Measurements from ENCODE around the gene ARHGAP42. TPM values are rescaled to one million over a fixed set of nuclear protein-coding genes. Genes with fewer than 3 reads are reported as not detected.

ARHGAP42 gene
- total and polyA plus RNA-seq, 10 of the 15 experiments (the other 5 are each of a cell fraction or from before 2014, with no cell fraction given) = 1.8 to 6.3 (median 3.2) TPM

- no TSS peak for BruUV-seq (replicated peaks)
Measured at GRCh38 chr11:101030692-101031091, 343.6 kb downstream of the ARHGAP42 start.

DNA sequence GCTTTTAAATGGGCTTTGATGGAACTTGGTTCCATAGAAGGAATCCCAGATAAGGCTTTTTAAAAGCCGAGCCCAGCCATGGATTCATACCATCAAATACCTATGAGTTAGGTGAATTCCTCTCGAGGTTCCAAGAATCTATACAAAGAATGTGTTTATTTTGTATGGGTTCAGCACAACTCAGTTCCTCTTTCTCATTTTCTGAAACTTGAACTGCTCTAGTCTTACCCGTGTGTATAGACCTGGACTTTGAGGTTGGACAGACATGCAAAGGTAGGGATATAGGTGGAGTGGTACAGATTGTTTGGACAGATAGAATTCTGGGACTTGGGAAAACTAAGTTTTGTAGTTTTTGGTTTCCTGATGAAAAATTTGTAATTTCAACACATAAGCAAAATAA is 344.6 kb downstream of the ARHGAP42 start:
- POLR2A ChIA-PET = no interaction called here
- no peaks in the 10 kb centered on the region for H3K79me2 ChIP-seq (ENCODE audit: control insufficient read depth, insufficient read depth, low read length)
- BruUV-seq (replicated peaks) = no TSS peak
- no peak overlapping the region for H3K9ac ChIP-seq (ENCODE audit: control insufficient read depth, insufficient read depth, low read length)
- CTCF ChIA-PET = no interaction called here
- H3K27me3 ChIP-seq (replicated peaks in 1 of 2; ENCODE audit: control insufficient read depth in 2 of 2, insufficient read depth in 2 of 2, low read length in 1 of 2) = no peaks in the 10 kb centered on the region
- H3K27ac ChIP-seq (ENCODE audit: control insufficient read depth, insufficient read depth) = no peak overlapping the region
- RAD21 ChIA-PET (ENCODE audit: unreplicated experiment) = no interaction called here
- no peaks in the 10 kb centered on the region for H4K20me1 ChIP-seq (ENCODE audit: control insufficient read depth, insufficient read depth)
- no peak for FAIRE-seq
- H3K9me3 ChIP-seq (replicated peaks; ENCODE audit: control insufficient read depth, insufficient read depth, low read length) = no peaks in the 10 kb centered on the region
- H3K4me1 ChIP-seq (ENCODE audit: control insufficient read depth, insufficient read depth, low read length) = no peaks in the 10 kb centered on the region; the same call in 1 of the 2 replicates
- H2AFZ ChIP-seq (ENCODE audit: control insufficient read depth, low read depth, low read length) = no peak overlapping the region
- no peak overlapping the region for H3K4me3 ChIP-seq
- in situ Hi-C loops (cut with MboI) (no loop called here), intact Hi-C loops (cut with micrococcal nuclease; ENCODE audit: unreplicated experiment) (no loop called here)
- SMC1A ChIA-PET (ENCODE audit: uncharacterized antibody, unreplicated experiment) = interaction anchor here (1.2 kb wide), 1 partner anchor 10 kb away, joined by 4 read pairs; no protein-coding TSS in a partner anchor
- no peak overlapping the region for H3K4me2 ChIP-seq (ENCODE audit: control insufficient read depth, insufficient read depth)
- TF ChIP-seq SPI1 (IDR thresholded peaks at IDR 0.05; ENCODE audit: borderline replicate concordance, insufficient read depth, low read depth, low read length) = peak; percentile 45; the same call in 1 of the 2 replicates
- TF ChIP-seq TARDBP (IDR thresholded peaks at IDR 0.05; ENCODE audit: borderline replicate concordance) = no peak
- no peak for DNase-seq (ENCODE audit: low read depth, low spot score)
- WGBS (ENCODE audit: insufficient coverage, insufficient replicate concordance, low lambda C conversion rate, missing lambda C conversion rate) = 0% methylated on average over 3 of the region's 3 CpGs
- H3K36me3 ChIP-seq (ENCODE audit: control insufficient read depth in 2 of 2, insufficient read depth in 2 of 2, low read length in 1 of 2) = no peaks in the 10 kb centered on the region
- ATAC-seq = peak; percentile 35; the same call in 2 of the 3 replicates

More at GRCh38 chr11:101030692-101031091, 343.6 kb downstream of the ARHGAP42 start:
- Histone ChIP-seq H4K20me1 (ENCODE audit: control insufficient read depth, insufficient read depth) (no peaks in the 10 kb centered on the region), H3K9ac (ENCODE audit: control insufficient read depth, insufficient read depth, low read length) (no peak overlapping the region), H3K9me3 (replicated peaks; ENCODE audit: control insufficient read depth, insufficient read depth, low read length) (no peaks in the 10 kb centered on the region), H3K4me2 (ENCODE audit: control insufficient read depth, insufficient read depth) (no peak overlapping the region), H3K79me2 (ENCODE audit: control insufficient read depth, insufficient read depth, low read length) (no peaks in the 10 kb centered on the region), H3K36me3 (ENCODE audit: control insufficient read depth in 2 of 2, insufficient read depth in 2 of 2, low read length in 1 of 2) (no peaks in the 10 kb centered on the region), H3K27ac (ENCODE audit: control insufficient read depth, insufficient read depth) (no peak overlapping the region), H3K27me3 (replicated peaks in 1 of 2; ENCODE audit: control insufficient read depth in 2 of 2, insufficient read depth in 2 of 2, low read length in 1 of 2) (no peaks in the 10 kb centered on the region), H3K4me3 (no peak overlapping the region), H2AFZ (ENCODE audit: control insufficient read depth, low read depth, low read length) (no peak overlapping the region), H3K4me1 (ENCODE audit: control insufficient read depth, insufficient read depth, low read length) (no peaks in the 10 kb centered on the region; the same call in 1 of the 2 replicates)
- in situ Hi-C loops (cut with MboI) (no loop called here), intact Hi-C loops (cut with micrococcal nuclease; ENCODE audit: unreplicated experiment) (no loop called here)
- ChIA-PET CTCF (no interaction called here), POLR2A (no interaction called here), RAD21 (ENCODE audit: unreplicated experiment) (no interaction called here), SMC1A (ENCODE audit: uncharacterized antibody, unreplicated experiment) (interaction anchor here (0.6 to 1.2 kb wide), 2 partner anchors 9 to 495 kb away, joined by 4 to 5 read pairs; no protein-coding TSS in a partner anchor)
- ATAC-seq (peak; percentile 50), FAIRE-seq (no peak), DNase-seq (ENCODE audit: low read depth, low spot score) (no peak)
- TF ChIP-seq IKZF2 (IDR thresholded peaks at IDR 0.05) = 0 out of 4 replicates have a peak, but pooled peaks have one; percentile 15 to 19
- no peak for TF ChIP-seq CREM (IDR thresholded peaks at IDR 0.05; ENCODE audit: low read depth)
- peak; percentile 45; the same call in 1 of the 2 replicates for TF ChIP-seq SPI1 (IDR thresholded peaks at IDR 0.05; ENCODE audit: borderline replicate concordance, insufficient read depth, low read depth, low read length)
- 10% methylated on average over 1 of the region's 1 CpG for WGBS (ENCODE audit: insufficient coverage, insufficient replicate concordance, low lambda C conversion rate, missing lambda C conversion rate)

Measured in GM12878 (cell line).